ENCODE data around the gene RPS6KA2. TPM values are rescaled to one million over a fixed set of nuclear protein-coding genes. Genes with fewer than 3 reads are reported as not detected.

Gene RPS6KA2
- total RNA-seq, 1 donor from 2014 or later: 10.4 TPM

DNA sequence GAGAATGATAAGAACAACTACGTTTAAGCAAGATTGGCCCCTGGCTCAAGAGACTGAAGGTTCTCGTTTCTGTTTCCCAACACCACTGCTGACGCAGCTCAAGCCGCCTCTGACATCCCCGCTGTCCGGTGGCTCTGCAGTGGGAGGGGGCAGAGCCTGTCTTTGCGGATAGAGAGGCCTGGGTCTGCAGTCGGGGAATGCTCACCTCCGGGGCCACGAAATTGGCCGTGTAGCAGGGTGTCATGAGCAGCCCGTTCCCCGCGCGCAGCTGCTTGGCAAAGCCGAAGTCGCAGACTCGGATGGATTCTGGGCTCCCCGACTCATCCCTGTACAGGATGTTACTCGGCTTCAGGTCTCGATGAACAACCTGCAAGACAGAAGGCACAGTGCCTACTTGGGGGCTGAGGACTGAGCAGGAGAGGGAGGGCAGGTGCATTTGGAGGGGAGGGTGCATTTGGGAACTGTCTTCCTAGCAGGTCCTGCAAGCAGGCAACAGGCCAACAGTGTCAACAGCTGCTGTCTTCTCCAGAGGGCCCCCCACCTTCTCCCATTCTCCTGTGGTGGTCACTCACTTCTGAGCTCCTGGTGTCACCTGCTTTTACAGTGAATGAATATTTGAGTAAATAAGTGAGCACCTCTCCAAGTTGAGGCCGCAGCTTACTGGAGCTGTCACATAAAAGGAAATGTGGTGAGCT is 203.9 kb downstream of the RPS6KA2 start:
- Histone ChIP-seq H3K27ac (ENCODE audit: low read depth, low read length) (no peak overlapping the region), H3K4me1 (ENCODE audit: control insufficient read depth in 3 of 3, insufficient read depth in 3 of 3, low read length in 3 of 3) (no peaks in the 10 kb centered on the region), H3K4me3 (ENCODE audit: low read length in 3 of 3) (no peak overlapping the region), H3K9ac (ENCODE audit: low read depth in 1 of 3, low read length in 3 of 3) (no peak overlapping the region), H3K36me3 (ENCODE audit: control insufficient read depth in 3 of 3, insufficient read depth in 3 of 3, low read length in 3 of 3) (peaks cover 41 to 49% (median 44%) of the 10 kb centered on the region in 3 donors), H3K9me3 (ENCODE audit: control insufficient read depth in 3 of 3, low read length in 3 of 3) (no peaks in the 10 kb centered on the region), H3K27me3 (ENCODE audit: control insufficient read depth in 3 of 3, insufficient read depth in 3 of 3, low read length in 3 of 3) (no peaks in the 10 kb centered on the region)

DNA sequence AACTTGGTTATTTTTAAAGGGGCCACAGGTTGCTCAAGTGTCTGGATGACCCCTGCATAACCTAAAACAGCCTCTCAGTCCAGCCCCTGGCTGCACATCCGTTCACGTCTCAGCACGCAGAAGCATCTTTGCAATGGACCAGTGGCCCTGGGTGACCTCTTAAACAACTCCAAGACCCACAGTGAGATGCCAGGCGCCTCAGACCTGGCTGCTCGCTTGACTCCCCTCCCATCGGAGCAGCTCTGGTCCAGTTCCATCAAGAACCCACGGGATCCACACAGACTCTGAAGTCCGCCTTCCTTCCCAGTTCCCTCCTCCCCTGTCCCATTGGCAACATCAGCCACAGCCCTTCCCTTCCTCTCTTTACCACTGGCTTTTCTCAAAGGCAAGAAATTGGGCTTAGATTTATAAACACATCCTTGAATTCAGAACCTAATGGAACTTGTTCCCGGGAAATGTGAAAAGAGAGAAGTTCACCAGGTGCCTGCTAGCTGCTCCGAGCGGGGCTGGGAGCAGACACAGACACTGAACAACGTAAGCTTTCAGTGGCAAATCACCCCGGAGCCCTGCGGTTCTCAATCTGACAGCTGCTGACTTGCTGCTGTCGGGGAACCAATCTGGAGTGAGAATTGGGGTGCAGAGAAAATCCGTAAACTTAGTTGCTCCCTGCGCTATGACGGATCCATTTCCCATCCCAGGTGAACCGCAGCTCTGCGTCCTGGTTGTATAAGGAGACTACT is 204.7 kb downstream of the RPS6KA2 start:
- no peak overlapping the region for H3K27ac ChIP-seq (ENCODE audit: low read depth, low read length)
- H3K9ac ChIP-seq (ENCODE audit: low read depth in 1 of 3, low read length in 3 of 3): no peak overlapping the region
- no peak overlapping the region for H3K4me3 ChIP-seq (ENCODE audit: low read length in 3 of 3)
- H3K36me3 ChIP-seq (ENCODE audit: control insufficient read depth in 3 of 3, insufficient read depth in 3 of 3, low read length in 3 of 3): peaks cover 42 to 54% (median 44%) of the 10 kb centered on the region in 3 donors
- no peaks in the 10 kb centered on the region for H3K4me1 ChIP-seq (ENCODE audit: control insufficient read depth in 3 of 3, insufficient read depth in 3 of 3, low read length in 3 of 3)
- H3K27me3 ChIP-seq (ENCODE audit: control insufficient read depth in 3 of 3, insufficient read depth in 3 of 3, low read length in 3 of 3): no peaks in the 10 kb centered on the region
- H3K9me3 ChIP-seq (ENCODE audit: control insufficient read depth in 3 of 3, low read length in 3 of 3): no peaks in the 10 kb centered on the region

DNA sequence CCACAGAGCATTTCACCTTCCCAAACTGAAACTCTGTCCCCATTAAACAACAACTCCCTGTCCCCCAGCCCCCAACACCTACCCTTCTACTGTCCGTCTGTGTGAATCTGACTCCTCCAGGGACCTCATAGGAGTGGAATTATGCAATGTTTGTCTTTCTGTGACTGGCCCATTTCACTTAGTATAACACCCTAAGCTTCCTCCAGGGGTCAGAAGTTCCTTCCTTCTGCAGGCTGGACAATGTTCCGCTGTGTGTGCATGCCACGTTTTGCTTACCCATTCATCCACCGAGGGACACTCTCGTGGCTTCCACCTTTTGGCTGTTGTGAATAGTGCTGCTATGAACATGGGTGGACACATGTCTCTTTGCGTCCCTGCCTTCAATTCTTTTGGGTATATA is 206.7 kb downstream of the RPS6KA2 start:
- Histone ChIP-seq H3K27me3 (ENCODE audit: control insufficient read depth in 3 of 3, insufficient read depth in 3 of 3, low read length in 3 of 3) (no peaks in the 10 kb centered on the region), H3K4me3 (ENCODE audit: low read length in 3 of 3) (no peak overlapping the region), H3K9ac (ENCODE audit: low read depth in 1 of 3, low read length in 3 of 3) (no peak overlapping the region), H3K4me1 (ENCODE audit: control insufficient read depth in 3 of 3, insufficient read depth in 3 of 3, low read length in 3 of 3) (no peaks in the 10 kb centered on the region), H3K9me3 (ENCODE audit: control insufficient read depth in 3 of 3, low read length in 3 of 3) (no peaks in the 10 kb centered on the region), H3K27ac (ENCODE audit: low read depth, low read length) (no peak overlapping the region), H3K36me3 (ENCODE audit: control insufficient read depth in 3 of 3, insufficient read depth in 3 of 3, low read length in 3 of 3) (peaks cover 55 to 70% (median 56%) of the 10 kb centered on the region in 3 donors)

DNA sequence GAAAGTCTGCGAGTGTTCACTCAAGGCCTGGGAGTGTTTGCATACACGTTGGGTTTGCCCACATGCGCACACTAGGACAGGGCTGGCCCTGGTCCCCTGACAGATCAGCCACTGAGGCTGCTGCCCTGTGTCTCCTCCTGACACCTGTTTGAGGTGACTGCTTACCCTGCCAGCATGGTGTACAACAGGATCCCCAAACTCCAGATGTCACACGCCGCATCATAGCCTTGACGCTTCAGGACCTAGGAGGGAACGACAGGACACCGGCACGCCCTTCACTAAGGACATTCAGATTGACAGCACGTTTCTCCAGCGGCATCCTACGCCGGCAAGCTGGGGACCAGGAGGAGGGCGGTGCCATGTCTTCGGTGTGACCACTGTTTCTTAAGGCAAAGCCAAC is 207.3 kb downstream of the RPS6KA2 start:
- no peaks in the 10 kb centered on the region for H3K9me3 ChIP-seq (ENCODE audit: control insufficient read depth in 3 of 3, low read length in 3 of 3)
- no peak overlapping the region for H3K9ac ChIP-seq (ENCODE audit: low read depth in 1 of 3, low read length in 3 of 3)
- H3K27ac ChIP-seq (ENCODE audit: low read depth, low read length): no peak overlapping the region
- no peaks in the 10 kb centered on the region for H3K4me1 ChIP-seq (ENCODE audit: control insufficient read depth in 3 of 3, insufficient read depth in 3 of 3, low read length in 3 of 3)
- peaks cover 58 to 72% (median 58%) of the 10 kb centered on the region in 3 donors for H3K36me3 ChIP-seq (ENCODE audit: control insufficient read depth in 3 of 3, insufficient read depth in 3 of 3, low read length in 3 of 3)
- H3K27me3 ChIP-seq (ENCODE audit: control insufficient read depth in 3 of 3, insufficient read depth in 3 of 3, low read length in 3 of 3): no peaks in the 10 kb centered on the region
- no peak overlapping the region for H3K4me3 ChIP-seq (ENCODE audit: low read length in 3 of 3)

DNA sequence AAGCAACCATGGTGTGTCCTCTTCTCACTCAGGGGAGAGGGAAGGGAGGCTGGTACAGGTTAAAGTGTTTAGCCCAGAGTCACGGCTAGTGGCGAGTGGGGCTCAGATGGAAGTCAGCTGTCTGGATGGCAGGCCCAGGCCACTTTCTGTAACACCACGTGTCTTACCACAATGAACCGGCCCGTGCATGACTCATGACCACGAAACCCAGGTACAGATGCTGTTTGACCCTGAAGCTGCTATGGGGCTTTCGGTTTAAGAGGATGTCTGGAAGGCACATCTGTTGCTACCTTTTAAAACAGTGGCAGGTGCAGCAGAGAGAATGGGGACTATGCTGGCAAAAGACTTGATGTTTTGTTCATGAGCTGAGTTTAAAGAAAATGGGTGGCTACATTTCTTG is 207.8 kb downstream of the RPS6KA2 start:
- H3K9ac ChIP-seq (ENCODE audit: low read depth in 1 of 3, low read length in 3 of 3): no peak overlapping the region
- H3K4me3 ChIP-seq (ENCODE audit: low read length in 3 of 3): no peak overlapping the region
- no peaks in the 10 kb centered on the region for H3K4me1 ChIP-seq (ENCODE audit: control insufficient read depth in 3 of 3, insufficient read depth in 3 of 3, low read length in 3 of 3)
- H3K9me3 ChIP-seq (ENCODE audit: control insufficient read depth in 3 of 3, low read length in 3 of 3): no peaks in the 10 kb centered on the region
- peaks cover 55 to 68% (median 60%) of the 10 kb centered on the region in 3 donors for H3K36me3 ChIP-seq (ENCODE audit: control insufficient read depth in 3 of 3, insufficient read depth in 3 of 3, low read length in 3 of 3)
- H3K27me3 ChIP-seq (ENCODE audit: control insufficient read depth in 3 of 3, insufficient read depth in 3 of 3, low read length in 3 of 3): no peaks in the 10 kb centered on the region
- H3K27ac ChIP-seq (ENCODE audit: low read depth, low read length): no peak overlapping the region

DNA sequence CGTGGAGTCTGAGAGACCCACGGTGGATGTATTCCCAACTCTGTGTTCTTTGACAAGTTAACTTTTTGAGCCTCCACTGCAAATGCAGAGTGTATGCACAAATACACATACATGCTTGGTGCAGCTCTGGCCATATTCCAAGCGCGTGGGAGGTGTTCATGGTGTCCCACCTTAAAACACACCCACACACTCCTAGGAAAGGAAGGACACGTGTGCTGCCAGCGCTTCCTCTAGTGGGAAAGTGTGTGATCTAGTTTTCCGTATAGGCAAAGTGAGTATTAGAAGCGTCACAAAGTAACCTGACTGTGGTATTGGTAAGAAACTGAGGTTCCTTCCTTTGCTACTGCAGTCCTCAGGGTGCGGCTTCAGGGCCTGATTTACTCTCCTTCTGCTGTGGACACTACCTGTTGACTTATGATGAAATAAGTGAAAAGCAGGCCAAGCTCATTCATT is 208.3 kb downstream of the RPS6KA2 start:
- Histone ChIP-seq H3K27me3 (ENCODE audit: control insufficient read depth in 3 of 3, insufficient read depth in 3 of 3, low read length in 3 of 3) (no peaks in the 10 kb centered on the region), H3K4me1 (ENCODE audit: control insufficient read depth in 3 of 3, insufficient read depth in 3 of 3, low read length in 3 of 3) (no peaks in the 10 kb centered on the region), H3K9ac (ENCODE audit: low read depth in 1 of 3, low read length in 3 of 3) (no peak overlapping the region), H3K36me3 (ENCODE audit: control insufficient read depth in 3 of 3, insufficient read depth in 3 of 3, low read length in 3 of 3) (peaks cover 53 to 64% (median 58%) of the 10 kb centered on the region in 3 donors), H3K27ac (ENCODE audit: low read depth, low read length) (no peak overlapping the region), H3K9me3 (ENCODE audit: control insufficient read depth in 3 of 3, low read length in 3 of 3) (no peaks in the 10 kb centered on the region), H3K4me3 (ENCODE audit: low read length in 3 of 3) (no peak overlapping the region)

DNA sequence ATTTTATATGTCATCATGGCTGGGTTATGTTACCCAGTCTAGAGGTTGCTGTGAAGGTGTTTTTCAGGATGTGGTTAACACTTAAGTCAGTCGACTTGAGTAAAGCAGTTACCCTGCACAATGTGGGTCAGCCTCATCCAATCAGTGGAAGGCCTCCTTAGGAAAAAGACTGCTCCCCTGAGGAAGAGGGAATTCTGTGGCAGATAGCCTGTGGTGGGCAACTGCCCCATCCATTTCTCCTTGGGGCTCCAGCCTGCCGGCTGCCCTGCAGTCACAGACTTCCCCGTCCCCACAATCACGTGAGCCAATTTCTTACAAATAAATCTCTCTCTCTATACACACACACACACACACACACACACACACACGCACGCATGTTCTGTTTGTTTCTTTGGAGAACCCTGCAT is 209.8 kb downstream of the RPS6KA2 start:
- peaks cover 46 to 57% (median 54%) of the 10 kb centered on the region in 3 donors for H3K36me3 ChIP-seq (ENCODE audit: control insufficient read depth in 3 of 3, insufficient read depth in 3 of 3, low read length in 3 of 3)
- H3K27ac ChIP-seq (ENCODE audit: low read depth, low read length): no peak overlapping the region
- H3K27me3 ChIP-seq (ENCODE audit: control insufficient read depth in 3 of 3, insufficient read depth in 3 of 3, low read length in 3 of 3): no peaks in the 10 kb centered on the region

DNA sequence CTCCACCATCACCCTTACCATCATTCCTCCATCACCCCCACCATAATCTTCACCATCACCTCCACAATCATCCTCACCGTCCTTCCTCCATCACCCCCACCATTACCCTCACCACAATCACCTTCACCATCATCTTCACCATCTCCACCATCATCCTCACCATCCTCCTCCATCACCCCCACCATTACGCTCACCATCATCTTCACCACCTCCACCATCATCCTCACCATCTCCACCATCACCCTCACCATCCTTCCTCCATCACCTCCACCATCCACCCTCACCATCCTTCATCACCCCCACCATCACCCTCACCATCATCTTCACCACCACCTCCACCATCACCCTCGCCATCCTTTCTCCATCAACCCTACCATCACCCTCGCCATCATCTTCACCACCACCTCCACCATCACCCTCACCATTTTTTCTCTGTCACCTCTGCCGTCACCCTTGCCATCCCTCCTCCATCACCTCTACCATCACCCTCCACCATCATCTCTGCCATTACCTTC is 211.2 kb downstream of the RPS6KA2 start:
- H3K4me3 ChIP-seq (ENCODE audit: low read length in 3 of 3): no peak overlapping the region
- no peak overlapping the region for H3K9ac ChIP-seq (ENCODE audit: low read depth in 1 of 3, low read length in 3 of 3)
- peaks cover 40 to 55% (median 49%) of the 10 kb centered on the region in 3 donors for H3K36me3 ChIP-seq (ENCODE audit: control insufficient read depth in 3 of 3, insufficient read depth in 3 of 3, low read length in 3 of 3)
- H3K27ac ChIP-seq (ENCODE audit: low read depth, low read length): no peak overlapping the region
- no peaks in the 10 kb centered on the region for H3K4me1 ChIP-seq (ENCODE audit: control insufficient read depth in 3 of 3, insufficient read depth in 3 of 3, low read length in 3 of 3)
- no peaks in the 10 kb centered on the region for H3K9me3 ChIP-seq (ENCODE audit: control insufficient read depth in 3 of 3, low read length in 3 of 3)
- no peaks in the 10 kb centered on the region for H3K27me3 ChIP-seq (ENCODE audit: control insufficient read depth in 3 of 3, insufficient read depth in 3 of 3, low read length in 3 of 3)

More for the DNA sequence above, 209.8 kb downstream of the RPS6KA2 start:
- no peak overlapping the region for H3K4me3 ChIP-seq (ENCODE audit: low read length in 3 of 3)
- H3K9ac ChIP-seq (ENCODE audit: low read depth in 1 of 3, low read length in 3 of 3): no peak overlapping the region
- no peaks in the 10 kb centered on the region for H3K4me1 ChIP-seq (ENCODE audit: control insufficient read depth in 3 of 3, insufficient read depth in 3 of 3, low read length in 3 of 3)
- H3K9me3 ChIP-seq (ENCODE audit: control insufficient read depth in 3 of 3, low read length in 3 of 3): no peaks in the 10 kb centered on the region

DNA sequence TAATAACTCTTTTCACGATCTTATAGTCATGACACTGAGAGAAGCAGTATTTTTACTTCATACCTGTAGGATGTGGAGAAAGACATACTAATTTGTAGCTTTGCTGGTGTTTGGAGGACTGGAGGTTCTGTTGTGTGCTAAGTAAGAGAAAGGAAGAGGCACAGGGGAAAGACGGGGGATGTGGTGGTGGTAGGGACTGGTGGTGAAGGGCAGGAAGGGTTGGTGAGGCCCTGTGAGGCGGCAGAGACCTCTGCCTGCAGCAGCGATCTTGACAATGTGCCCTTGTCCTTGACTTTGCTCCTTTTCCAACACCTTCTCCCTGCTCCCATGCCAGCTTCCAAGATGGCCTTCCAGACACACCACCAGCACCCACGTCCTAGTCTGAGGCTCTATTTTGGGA is 211.7 kb downstream of the RPS6KA2 start:
- Histone ChIP-seq H3K9me3 (ENCODE audit: control insufficient read depth in 3 of 3, low read length in 3 of 3) (no peaks in the 10 kb centered on the region), H3K36me3 (ENCODE audit: control insufficient read depth in 3 of 3, insufficient read depth in 3 of 3, low read length in 3 of 3) (peaks cover 38 to 51% (median 49%) of the 10 kb centered on the region in 3 donors), H3K27ac (ENCODE audit: low read depth, low read length) (no peak overlapping the region)

DNA sequence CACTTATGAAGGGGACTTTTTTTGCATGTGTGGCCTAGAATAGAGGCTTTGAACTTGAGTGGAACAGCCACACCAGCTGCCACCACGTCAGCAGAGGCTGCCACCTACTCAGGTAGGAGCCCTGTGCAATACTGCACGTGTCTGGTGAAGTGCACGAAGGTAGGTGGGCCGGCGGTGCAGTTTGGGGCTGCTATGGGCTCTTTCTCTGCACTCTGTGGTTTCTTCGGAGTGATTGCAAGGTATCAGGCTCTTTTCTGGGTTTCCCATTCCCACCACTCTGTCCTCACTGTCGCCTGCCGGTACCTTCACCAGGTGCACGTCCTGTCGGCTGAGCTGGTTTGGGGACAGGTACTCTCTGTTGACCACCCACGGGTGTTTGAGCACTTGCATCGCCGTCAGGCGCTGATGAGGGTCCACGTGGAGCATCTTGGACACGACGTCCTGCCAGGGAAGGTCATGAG is 213.5 kb downstream of the RPS6KA2 start:
- Histone ChIP-seq H3K9me3 (ENCODE audit: control insufficient read depth in 3 of 3, low read length in 3 of 3) (no peaks in the 10 kb centered on the region), H3K27me3 (ENCODE audit: control insufficient read depth in 3 of 3, insufficient read depth in 3 of 3, low read length in 3 of 3) (no peaks in the 10 kb centered on the region), H3K27ac (ENCODE audit: low read depth, low read length) (no peak overlapping the region), H3K4me3 (ENCODE audit: low read length in 3 of 3) (no peak overlapping the region), H3K9ac (ENCODE audit: low read depth in 1 of 3, low read length in 3 of 3) (no peak overlapping the region), H3K36me3 (ENCODE audit: control insufficient read depth in 3 of 3, insufficient read depth in 3 of 3, low read length in 3 of 3) (peaks cover 29 to 43% (median 40%) of the 10 kb centered on the region in 3 donors), H3K4me1 (ENCODE audit: control insufficient read depth in 3 of 3, insufficient read depth in 3 of 3, low read length in 3 of 3) (no peaks in the 10 kb centered on the region)

More for the DNA sequence above, 211.7 kb downstream of the RPS6KA2 start:
- no peaks in the 10 kb centered on the region for H3K27me3 ChIP-seq (ENCODE audit: control insufficient read depth in 3 of 3, insufficient read depth in 3 of 3, low read length in 3 of 3)
- H3K4me1 ChIP-seq (ENCODE audit: control insufficient read depth in 3 of 3, insufficient read depth in 3 of 3, low read length in 3 of 3): no peaks in the 10 kb centered on the region
- no peak overlapping the region for H3K9ac ChIP-seq (ENCODE audit: low read depth in 1 of 3, low read length in 3 of 3)
- H3K4me3 ChIP-seq (ENCODE audit: low read length in 3 of 3): no peak overlapping the region

All from skeletal muscle tissue (tissue), 4 donors.